ENCODE results near the gene FNDC11. TPM values are rescaled to one million over a fixed set of nuclear protein-coding genes. Genes with fewer than 3 reads are reported as not detected.
A peak's percentile ranks its signal among the peaks of the same experiment; 100 is the strongest.

FNDC11 gene
- total RNA-seq, 1 donor from 2014 or later: 1.3 TPM

DNA sequence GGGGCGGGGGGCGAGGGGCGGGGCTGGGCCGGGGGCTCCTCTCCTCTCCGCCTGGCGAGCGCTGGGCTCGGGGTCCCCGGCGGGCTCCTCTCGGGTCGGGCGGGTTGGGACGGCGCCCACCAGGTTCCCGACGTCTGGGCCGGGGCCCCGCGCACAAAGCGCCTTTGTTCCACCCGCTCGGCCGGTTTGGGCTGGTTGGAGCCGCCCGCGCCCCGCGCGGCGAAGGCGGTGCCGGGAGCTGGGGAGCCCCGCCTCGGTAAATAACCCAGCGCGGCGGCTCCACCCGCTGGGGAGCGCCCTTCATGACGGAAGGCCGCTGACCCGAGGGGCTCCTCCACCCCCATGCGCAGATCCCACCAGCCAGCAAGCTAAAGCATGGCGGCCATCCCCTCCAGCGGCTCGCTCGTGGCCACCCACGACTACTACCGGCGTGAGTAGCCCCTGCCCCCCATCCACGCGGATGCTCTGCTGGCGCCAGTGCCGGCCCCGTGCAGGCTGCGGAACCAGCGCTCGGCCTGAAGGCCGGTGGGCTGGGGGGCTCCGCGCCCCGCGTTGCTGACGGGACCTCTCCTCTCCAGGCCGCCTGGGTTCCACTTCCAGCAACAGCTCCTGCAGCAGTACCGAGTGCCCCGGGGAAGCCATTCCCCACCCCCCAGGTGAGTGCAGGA is 32.9 kb upstream of the FNDC11 start:
- TF ChIP-seq CTCF (IDR thresholded peaks at IDR 0.05; ENCODE audit: unreplicated experiment): no peak
- peak; percentile 65 for DNase-seq (ENCODE audit: low spot score)
- Mint-ChIP-seq H3K9me3 (ENCODE audit: unreplicated experiment) (no peaks in the 10 kb centered on the region), H3K4me1 (ENCODE audit: unreplicated experiment) (peaks cover 5% of the 10 kb centered on the region), H3K36me3 (ENCODE audit: low read depth, unreplicated experiment) (peaks cover 15% of the 10 kb centered on the region), H3K27me3 (ENCODE audit: unreplicated experiment) (peaks cover 17% of the 10 kb centered on the region), H3K27ac (ENCODE audit: unreplicated experiment) (peak overlapping the region; percentile 42), H3K4me3 (ENCODE audit: unreplicated experiment) (peak overlapping the region; percentile 91)

GRCh38 chr20:63521602-63522001 is 32.4 kb upstream of the FNDC11 start:
- H3K27ac Mint-ChIP-seq (ENCODE audit: unreplicated experiment): peak overlapping the region; percentile 42
- H3K36me3 Mint-ChIP-seq (ENCODE audit: low read depth, unreplicated experiment): peaks cover 15% of the 10 kb centered on the region
- H3K9me3 Mint-ChIP-seq (ENCODE audit: unreplicated experiment): no peaks in the 10 kb centered on the region
- no peak for TF ChIP-seq CTCF (IDR thresholded peaks at IDR 0.05; ENCODE audit: unreplicated experiment)
- DNase-seq (ENCODE audit: low spot score): no peak
- H3K4me1 Mint-ChIP-seq (ENCODE audit: unreplicated experiment): peaks cover 5% of the 10 kb centered on the region
- H3K27me3 Mint-ChIP-seq (ENCODE audit: unreplicated experiment): peaks cover 17% of the 10 kb centered on the region
- peak overlapping the region; percentile 91 for H3K4me3 Mint-ChIP-seq (ENCODE audit: unreplicated experiment)

DNA sequence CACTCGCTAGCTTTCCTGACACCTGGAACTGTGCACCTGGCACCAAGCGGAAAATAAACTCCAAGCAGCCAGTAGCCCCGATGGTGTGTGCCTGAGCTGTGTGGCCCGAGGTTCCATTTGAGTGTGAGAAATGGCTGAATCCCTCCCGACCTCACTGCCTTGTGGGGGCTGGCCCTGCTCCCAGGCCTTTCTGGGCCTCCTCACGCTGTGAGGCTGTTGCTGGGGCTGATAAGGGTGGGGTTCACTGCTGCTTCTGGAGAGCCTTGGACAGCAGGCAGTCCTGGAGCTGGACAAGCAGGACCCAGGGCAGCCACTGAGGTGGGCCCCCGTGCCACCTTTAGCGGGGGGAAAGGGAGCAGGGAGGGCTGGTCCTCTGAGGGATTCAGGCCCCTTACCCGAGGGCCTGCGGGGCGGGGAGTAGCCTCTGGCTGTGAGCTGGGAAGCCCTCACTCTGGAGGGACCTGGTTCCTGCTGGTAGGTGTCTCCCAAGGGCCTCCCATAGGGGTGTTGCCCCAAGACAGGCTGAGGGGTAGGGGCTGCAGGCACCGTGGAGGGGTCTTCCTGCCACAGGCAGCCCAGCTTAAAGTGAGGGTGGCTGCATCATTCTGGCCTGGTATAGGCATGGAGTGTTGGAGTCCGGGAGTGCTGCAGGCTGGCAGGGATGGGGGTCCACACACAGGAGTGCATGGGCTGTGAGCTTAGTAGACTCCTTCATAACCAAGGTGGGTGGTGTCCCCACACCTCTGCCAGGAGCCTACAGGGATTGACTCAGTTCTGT is 31.7 kb upstream of the FNDC11 start:
- Mint-ChIP-seq H3K27me3 (ENCODE audit: unreplicated experiment) (peaks cover 17% of the 10 kb centered on the region), H3K4me3 (ENCODE audit: unreplicated experiment) (peak overlapping the region; percentile 77), H3K9me3 (ENCODE audit: unreplicated experiment) (no peaks in the 10 kb centered on the region), H3K36me3 (ENCODE audit: low read depth, unreplicated experiment) (peaks cover 15% of the 10 kb centered on the region), H3K4me1 (ENCODE audit: unreplicated experiment) (peaks cover 5% of the 10 kb centered on the region), H3K27ac (ENCODE audit: unreplicated experiment) (no peak overlapping the region)
- DNase-seq (ENCODE audit: low spot score): no peak
- TF ChIP-seq CTCF (IDR thresholded peaks at IDR 0.05; ENCODE audit: unreplicated experiment): no peak

- peaks cover 2% of the 10 kb centered on the region for H3K4me1 Mint-ChIP-seq (ENCODE audit: unreplicated experiment)
- peaks cover 15% of the 10 kb centered on the region for H3K27me3 Mint-ChIP-seq (ENCODE audit: unreplicated experiment)
- H3K36me3 Mint-ChIP-seq (ENCODE audit: low read depth, unreplicated experiment): peaks cover 12% of the 10 kb centered on the region
- H3K27ac Mint-ChIP-seq (ENCODE audit: unreplicated experiment): no peak overlapping the region
- peak overlapping the region; percentile 65 for H3K4me3 Mint-ChIP-seq (ENCODE audit: unreplicated experiment)
- no peaks in the 10 kb centered on the region for H3K9me3 Mint-ChIP-seq (ENCODE audit: unreplicated experiment)
- TF ChIP-seq CTCF (IDR thresholded peaks at IDR 0.05; ENCODE audit: unreplicated experiment): no peak
- no peak for DNase-seq (ENCODE audit: low spot score)
Observed at GRCh38 chr20:63522981-63523611, 30.9 kb upstream of the FNDC11 start.

All from endothelial cell (in vitro differentiated cells).